C4-2B (cell line): ENCODE measurements around the gene NLRX1.

Experiments
- ZFX ChIP-seq: fragments of 450-650 bp; IDR thresholded peaks from 2 replicates; pipeline ENCODE4 v1.6.1; 2017
- TF ChIP-seq, protein P1 (sequence below): fragments of 450-650 bp; conservative IDR thresholded peaks from 2 replicates; pipeline ENCODE4 v1.5.1; 2017; ENCODE audit warnings: mild to moderate bottlenecking

DNA sequence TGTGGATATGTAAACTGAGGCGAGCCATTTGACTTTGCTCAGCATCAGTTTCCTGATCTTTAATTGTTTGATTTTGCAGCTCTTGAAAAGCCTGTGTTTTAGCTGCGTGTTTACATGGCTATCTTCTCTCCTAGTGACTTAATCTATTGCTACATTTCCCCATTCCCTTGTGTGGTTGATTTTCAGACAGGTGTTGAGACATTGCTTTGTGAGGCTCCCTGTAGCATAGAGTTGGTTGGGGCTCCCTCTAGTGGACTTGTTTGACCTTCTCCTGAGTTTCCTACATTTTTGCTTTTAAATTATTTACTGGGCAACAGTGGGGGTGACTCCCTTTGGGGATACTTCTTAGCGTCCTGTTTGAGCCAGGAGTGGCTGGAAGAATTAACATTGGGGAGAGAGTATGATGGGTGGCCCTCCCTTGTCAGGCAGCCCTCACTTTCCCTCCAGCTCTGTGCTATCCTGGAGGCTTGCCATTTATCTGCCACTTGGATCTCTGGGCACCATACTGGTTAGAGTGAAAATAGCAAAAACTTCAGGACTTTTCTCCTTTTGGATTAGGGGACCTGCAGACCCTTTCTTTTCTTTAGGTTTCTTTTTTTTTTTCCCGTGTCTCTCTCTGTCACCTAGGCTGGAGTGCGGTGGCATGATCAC lies 28.4 kb downstream of the NLRX1 start:
- TF ChIP-seq, protein P1, sequence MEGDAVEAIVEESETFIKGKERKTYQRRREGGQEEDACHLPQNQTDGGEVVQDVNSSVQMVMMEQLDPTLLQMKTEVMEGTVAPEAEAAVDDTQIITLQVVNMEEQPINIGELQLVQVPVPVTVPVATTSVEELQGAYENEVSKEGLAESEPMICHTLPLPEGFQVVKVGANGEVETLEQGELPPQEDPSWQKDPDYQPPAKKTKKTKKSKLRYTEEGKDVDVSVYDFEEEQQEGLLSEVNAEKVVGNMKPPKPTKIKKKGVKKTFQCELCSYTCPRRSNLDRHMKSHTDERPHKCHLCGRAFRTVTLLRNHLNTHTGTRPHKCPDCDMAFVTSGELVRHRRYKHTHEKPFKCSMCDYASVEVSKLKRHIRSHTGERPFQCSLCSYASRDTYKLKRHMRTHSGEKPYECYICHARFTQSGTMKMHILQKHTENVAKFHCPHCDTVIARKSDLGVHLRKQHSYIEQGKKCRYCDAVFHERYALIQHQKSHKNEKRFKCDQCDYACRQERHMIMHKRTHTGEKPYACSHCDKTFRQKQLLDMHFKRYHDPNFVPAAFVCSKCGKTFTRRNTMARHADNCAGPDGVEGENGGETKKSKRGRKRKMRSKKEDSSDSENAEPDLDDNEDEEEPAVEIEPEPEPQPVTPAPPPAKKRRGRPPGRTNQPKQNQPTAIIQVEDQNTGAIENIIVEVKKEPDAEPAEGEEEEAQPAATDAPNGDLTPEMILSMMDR = peak; percentile 93
- TF ChIP-seq ZFX = no peak
